GM12864 (cell line): ENCODE results near the gene TMEM50B.

ENCODE experiments used
- DNase-seq: peaks from one replicate; pipeline ENCODE4 v3.0.0-alpha.2; 2011; ENCODE audit warnings: low read depth
- H3K4me3 ChIP-seq: 2 replicates; pipeline ENCODE4 v1.5.1; 2011; ENCODE audit warnings: mild to moderate bottlenecking, low read depth, low read length, control low read depth
- CTCF ChIP-seq: IDR thresholded peaks from 2 replicates; pipeline ENCODE4 v1.5.1; 2011; ENCODE audit warnings: low read depth, mild to moderate bottlenecking, moderate library complexity, low read length, control low read depth, inconsistent platforms; ENCODE audit errors: missing control alignments

TMEM50B gene

GRCh38 chr21:33479679-33480480, at the start of gene TMEM50B:
Gene TMEM50B, minus strand, starts transcription at chr21:33479974. Its CDS starts 11,089 bp downstream, at chr21:33468885.
- H3K4me3 ChIP-seq, result peak within 1 kb of the TSS; percentile 97
- peak; percentile 39 for TF ChIP-seq CTCF
- DNase-seq, result peak; percentile 87

GRCh38 chr21:33522953-33523349, 43.2 kb upstream of the TMEM50B start:
- no peak for DNase-seq
- TF ChIP-seq CTCF, result no peak
- H3K4me3 ChIP-seq, result no peak overlapping the region

GRCh38 chr21:33522297-33522952, 42.7 kb upstream of the TMEM50B start:
- DNase-seq, result no peak
- no peak for TF ChIP-seq CTCF
- H3K4me3 ChIP-seq, result no peak overlapping the region

GRCh38 chr21:33518899-33519298, 39.1 kb upstream of the TMEM50B start:
- no peak for TF ChIP-seq CTCF
- no peak for DNase-seq
- H3K4me3 ChIP-seq, result no peak overlapping the region

- no peak overlapping the region for H3K4me3 ChIP-seq
- no peak for DNase-seq
- no peak for TF ChIP-seq CTCF
Observed at GRCh38 chr21:33514229-33514628, 34.5 kb upstream of the TMEM50B start.

- no peak overlapping the region for H3K4me3 ChIP-seq
- TF ChIP-seq CTCF, result no peak
- no peak for DNase-seq
Observed at GRCh38 chr21:33512481-33512880, 32.7 kb upstream of the TMEM50B start.
